Endothelial cell of umbilical vein (primary cell): Measurements from ENCODE around the gene SLC27A2. TPM values are rescaled to one million over a fixed set of nuclear protein-coding genes. Genes with fewer than 3 reads are reported as not detected.

Experiments
- BruUV-seq: library from RNA; stranded (reverse); fragments of 400-500 nt; replicated peaks from 2 replicates; lab custom pipeline; 2021; lab: Mats Ljungman, UMichigan
- CTCF ChIA-PET: fragments of 300-600, 350-600 bp; sonication (Branson Sonifier 250); formaldehyde crosslinking; loops from one replicate; lab custom pipeline; 2021; ENCODE audit warnings: antibody characterized with exemption, inconsistent platforms; lab: Charles Lee
- POLR2A ChIA-PET: fragments of 300-600, 350-600 bp; sonication (Branson Sonifier 250); formaldehyde crosslinking; loops from one replicate; lab custom pipeline; 2021; ENCODE audit warnings: antibody characterized with exemption, inconsistent platforms; lab: Charles Lee
- DNase-seq: peaks from one replicate; pipeline ENCODE4 v3.0.0-alpha.2; 2011; ENCODE audit warnings: low read depth, low spot score
- FAIRE-seq: peaks from 2 replicates; lab custom pipeline; 2011; peaks lifted over from hg19 to GRCh38; lab: Jason Lieb, UNC
- H2AFZ ChIP-seq: 2 replicates; pipeline ENCODE4 v1.6.0; 2012; ENCODE audit warnings: low read depth, low read length, control low read depth, inconsistent platforms
- H3K27ac ChIP-seq: 2 replicates; pipeline ENCODE4 v1.5.1; 2011; ENCODE audit warnings: low read depth, mild to moderate bottlenecking, control low read depth, low read length, moderate library complexity; ENCODE audit not compliant: insufficient read depth
- H3K27me3 ChIP-seq, 2 experiments: 2 replicates each; pipeline versions ENCODE4 v1.6.0 to v1.6.1; 2011; ENCODE audit warnings: low read length in 2 of 2, mixed read lengths in 1 of 2; ENCODE audit not compliant: control insufficient read depth in 2 of 2, insufficient read depth in 2 of 2
- H3K36me3 ChIP-seq, 2 experiments: 2 replicates in 1 of 2; 3 replicates in 1 of 2; pipeline ENCODE4 v1.5.1; 2011; ENCODE audit warnings: low read length in 2 of 2, mild to moderate bottlenecking in 1 of 2, moderate library complexity in 1 of 2; ENCODE audit not compliant: control insufficient read depth in 2 of 2, insufficient read depth in 2 of 2; ENCODE audit errors: extremely low read depth in 1 of 2
- H3K4me1 ChIP-seq: 3 replicates; pipeline ENCODE4 v1.5.1; 2011; ENCODE audit warnings: mild to moderate bottlenecking, low read length; ENCODE audit not compliant: control insufficient read depth, insufficient read depth; ENCODE audit errors: extremely low read depth
- H3K4me2 ChIP-seq: 2 replicates; pipeline ENCODE4 v1.6.1; 2011; ENCODE audit warnings: low read length, control low read depth, mixed read lengths; ENCODE audit not compliant: insufficient read depth
- H3K4me3 ChIP-seq, 3 experiments: fragments of 200-600 bp in 1 of 3; sonication (generic), shearing (Covaris generic) in 1 of 3; replicated peaks in 1 of 3; 2 replicates each; pipeline ENCODE4 v1.5.1; 2011 to 2016; ENCODE audit warnings: control low read depth in 3 of 3, low read length in 3 of 3, mild to moderate bottlenecking in 2 of 3, inconsistent platforms in 1 of 3, low read depth in 1 of 3, moderate library complexity in 1 of 3; ENCODE audit not compliant: insufficient read depth in 1 of 3
- H3K79me2 ChIP-seq: 2 replicates; pipeline ENCODE4 v1.6.0; 2012; ENCODE audit warnings: low read length, inconsistent platforms; ENCODE audit not compliant: control insufficient read depth, insufficient read depth
- H3K9ac ChIP-seq: replicated peaks from 2 replicates; pipeline ENCODE3; 2011; ENCODE audit warnings: low read length, control low read depth; ENCODE audit not compliant: insufficient read depth; ENCODE audit errors: extremely low read depth
- H3K9me1 ChIP-seq: replicated peaks from 3 replicates; pipeline ENCODE4 v1.6.0; 2011; ENCODE audit warnings: mild to moderate bottlenecking, low read length; ENCODE audit not compliant: control insufficient read depth, insufficient read depth; ENCODE audit errors: extremely low read depth
- H3K9me3 ChIP-seq: replicated peaks from 2 replicates; pipeline ENCODE4 v1.5.1; 2012; ENCODE audit warnings: low read length, inconsistent platforms; ENCODE audit not compliant: control insufficient read depth, insufficient read depth
- H4K20me1 ChIP-seq: replicated peaks from 2 replicates; pipeline ENCODE3; 2011; ENCODE audit warnings: mild to moderate bottlenecking, low read length; ENCODE audit not compliant: control insufficient read depth, insufficient read depth; ENCODE audit errors: extremely low read depth
- CTCF ChIP-seq, 2 donors: IDR thresholded peaks; 1 replicate in 1 of 2; 2 replicates in 1 of 2; pipeline ENCODE4 v1.5.1; 2011; ENCODE audit warnings: low read length in 2 of 2, mild to moderate bottlenecking in 2 of 2, moderate library complexity in 2 of 2, control low read depth in 1 of 2, inconsistent platforms in 1 of 2, low read depth in 1 of 2; ENCODE audit not compliant: insufficient read depth in 1 of 2; ENCODE audit errors: extremely low read depth in 1 of 2
- EZH2 ChIP-seq: IDR thresholded peaks from 2 replicates; pipeline ENCODE4 v1.6.1; 2012; ENCODE audit warnings: borderline replicate concordance, low read depth, mild to moderate bottlenecking, moderate library complexity, low read length, inconsistent platforms; ENCODE audit not compliant: severe bottlenecking
- FOS ChIP-seq: IDR thresholded peaks from 2 replicates; pipeline ENCODE4 v1.6.1; 2011; ENCODE audit warnings: mild to moderate bottlenecking, low read length, moderate library complexity, borderline replicate concordance; ENCODE audit not compliant: insufficient read depth
- GATA2 ChIP-seq: IDR thresholded peaks from 2 replicates; pipeline ENCODE4 v1.7.0; 2011; ENCODE audit warnings: low read depth, mild to moderate bottlenecking, moderate library complexity, mixed read lengths, low read length; ENCODE audit not compliant: insufficient read length, insufficient read depth
- JUN ChIP-seq: IDR thresholded peaks from 2 replicates; pipeline ENCODE4 v1.6.1; 2011; ENCODE audit warnings: borderline replicate concordance, low read depth; ENCODE audit not compliant: insufficient read length, insufficient read depth
- MAX ChIP-seq: IDR thresholded peaks from 2 replicates; pipeline ENCODE4 v1.6.1; 2011; ENCODE audit not compliant: insufficient read depth, insufficient read length
- MYC ChIP-seq: IDR thresholded peaks from one replicate; pipeline ENCODE4 v1.6.1; 2011; ENCODE audit warnings: mild to moderate bottlenecking, low read depth, low read length
- POLR2A ChIP-seq: IDR thresholded peaks from 2 replicates; pipeline ENCODE4 v1.6.1; 2012; ENCODE audit warnings: low read depth, mild to moderate bottlenecking, control low read depth, low read length
- POLR2AphosphoS5 ChIP-seq: IDR thresholded peaks from 2 replicates; pipeline ENCODE4 v1.6.1; 2012; ENCODE audit warnings: low read depth, mild to moderate bottlenecking, control low read depth, low read length, moderate library complexity; ENCODE audit not compliant: insufficient read depth
- dilution Hi-C: fragments of 300-500 bp; cut with MboI; formaldehyde crosslinking; loops from one replicate; pipeline ENCODE4 v1.15.0; 2019; ENCODE audit warnings: low sequenced_read_pairs; ENCODE audit not compliant: extremely low pct_ligation_motif_present
- intact Hi-C: fragments of 100-400 bp; cut with micrococcal nuclease; formaldehyde crosslinking; loops from one replicate; pipeline ENCODE4 v1.10.0; 2022
- polyA plus RNA-seq, 4 experiments: library from polyadenylated mRNA; depleted of rRNA in 3 of 4; stranded (reverse) in 3 of 4; unstranded in 1 of 4; fragments of >200 nt; gene quantifications; 2 replicates each; pipeline versions ENCODE4 v1.2.1 to v1.2.3, GENCODE V29; 2011 to 2012; ENCODE audit warnings: missing spikeins in 1 of 4
- total RNA-seq: library from RNA; stranded (reverse); gene quantifications from 2 replicates; pipeline ENCODE4 v1.2.3, GENCODE V29; 2021

Gene SLC27A2
- total and polyA plus RNA-seq, 2 donors (not counting 3 experiments of a cell fraction or from before 2014, with no cell fraction given), result not detected

GRCh38 chr15:50280271-50280670 is 98.3 kb downstream of the SLC27A2 start:
- POLR2A ChIA-PET, result no interaction called here
- Histone ChIP-seq H3K27me3 (no peaks in the 10 kb centered on the region), H3K4me3 (no peak overlapping the region), H3K9me1 (no peaks in the 10 kb centered on the region), H3K9me3 (no peaks in the 10 kb centered on the region), H3K9ac (no peak overlapping the region), H3K4me1 (no peaks in the 10 kb centered on the region), H3K4me2 (no peak overlapping the region), H2AFZ (no peak overlapping the region), H3K36me3 (peaks cover 0 to 4% of the 10 kb centered on the region in 2 experiments), H3K79me2 (no peaks in the 10 kb centered on the region), H4K20me1 (no peaks in the 10 kb centered on the region), H3K27ac (no peak overlapping the region)
- TF ChIP-seq MYC, result no peak
- no peak for TF ChIP-seq EZH2
- no peak for TF ChIP-seq JUN
- no peak for TF ChIP-seq POLR2A
- no peak for TF ChIP-seq FOS
- TF ChIP-seq GATA2, result no peak
- no peak for TF ChIP-seq MAX
- no peak for TF ChIP-seq CTCF (IDR thresholded peaks at IDR 0.05; ENCODE audit: extremely low read depth in 1 of 2, insufficient read depth in 1 of 2, low read depth in 1 of 2, low read length in 2 of 2)
- TF ChIP-seq POLR2AphosphoS5, result no peak
- CTCF ChIA-PET, result interaction anchor here (2.6 kb wide), 1 partner anchor 36 kb away, joined by 8 read pairs; no protein-coding TSS in a partner anchor
- FAIRE-seq (no peak), DNase-seq (no peak)
- BruUV-seq, result no TSS peak
- intact Hi-C loops, result no loop called here
- dilution Hi-C loops, result no loop called here
